Aorta (tissue), 5 donors: ENCODE results near the gene AGBL4. TPM values are rescaled to one million over a fixed set of nuclear protein-coding genes. Genes with fewer than 3 reads are reported as not detected.

Experiments used
- ATAC-seq: fragments of 200-7000 bp; cut with Tn5 transposase; one replicate; pipeline ENCODE4 v1.9.1; 2022; ENCODE audit warnings: moderate library complexity; ENCODE audit not compliant: low FRiP score
- DNase-seq, 2 donors: peaks; one replicate each; pipeline ENCODE4 v3.0.0-alpha.2; 2020
- H3K27ac ChIP-seq, 2 donors: one replicate each; pipeline ENCODE4 v1.5.1; 2013; ENCODE audit warnings: low read length in 2 of 2, mild to moderate bottlenecking in 2 of 2, moderate library complexity in 2 of 2, control low read depth in 1 of 2, inconsistent platforms in 1 of 2, low read depth in 1 of 2
- H3K27me3 ChIP-seq, 2 donors: one replicate each; pipeline ENCODE4 v1.6.1; 2013; ENCODE audit warnings: control low read depth in 1 of 2, low read length in 1 of 2, mild to moderate bottlenecking in 1 of 2, moderate library complexity in 1 of 2; ENCODE audit not compliant: insufficient read depth in 2 of 2, control insufficient read depth in 1 of 2
- H3K36me3 ChIP-seq, 2 donors: one replicate each; pipeline ENCODE4 v1.6.1; 2013; ENCODE audit warnings: control low read depth in 1 of 2, low read length in 1 of 2, mild to moderate bottlenecking in 1 of 2; ENCODE audit not compliant: insufficient read depth in 2 of 2, control insufficient read depth in 1 of 2
- H3K4me1 ChIP-seq, 2 donors: one replicate each; pipeline ENCODE4 v1.6.1; 2013; ENCODE audit warnings: low read length in 2 of 2, control low read depth in 1 of 2, mild to moderate bottlenecking in 1 of 2, moderate library complexity in 1 of 2; ENCODE audit not compliant: insufficient read depth in 2 of 2, control insufficient read depth in 1 of 2
- H3K4me3 ChIP-seq, 2 donors: one replicate each; pipeline ENCODE4 v1.5.1; 2013; ENCODE audit warnings: low read length in 2 of 2, control low read depth in 1 of 2, mild to moderate bottlenecking in 1 of 2
- H3K9me3 ChIP-seq: one replicate; pipeline ENCODE4 v1.6.1; 2013; ENCODE audit warnings: mild to moderate bottlenecking, low read length; ENCODE audit not compliant: control insufficient read depth
- WGBS, 2 donors: extraction: QIAGEN DNeasy Blood & Tissue Kit; methylation state at CpG; one replicate each; pipeline ENCODE4 v1.1.7; 2013; 5-methylcytosine and 5-hydroxymethylcytosine counted together
- intact Hi-C, 2 donors: fragments of 100-400 bp; cut with DNase I; formaldehyde crosslinking; loops; one replicate each; pipeline versions ENCODE4 v1.14.2 to v1.15.0; 2022
- polyA plus RNA-seq, 2 donors: library from polyadenylated mRNA; stranded (reverse); fragments of 200-250 nt; gene quantifications; one replicate each; pipeline ENCODE4 v1.2.3, GENCODE V29; 2013
- total RNA-seq, 2 donors: library from RNA; stranded (reverse); fragmentation: NEBNext Ultra II Directional; extraction: Animal tissue kit (Norgen Biotek cat#: 25700); gene quantifications; one replicate each; pipeline ENCODE4 v1.2.1, GENCODE V29; 2021
- donor health status: healthy with polysubstance abuse.
- donor health status: Bipolar disorder and iron deficiency.
- donor health status: DM: no; HTN: no; CAD: no.
- donor health status: DM: no; HTN: no; CAD: no.
- donor health status: DM: yes; HTN: yes; CAD: no.

The AGBL4 gene
- total and polyA plus RNA-seq, 4 donors: 0.18 TPM; not detected in 3

GRCh38 chr1:48676376-48676775 lies 1347.4 kb downstream of the AGBL4 start:
- Histone ChIP-seq H3K4me1 (peaks cover 1 to 2% of the 10 kb centered on the region in 2 donors), H3K36me3 (no peaks in the 10 kb centered on the region), H3K27me3 (no peaks in the 10 kb centered on the region), H3K9me3 (no peaks in the 10 kb centered on the region), H3K27ac (no peak overlapping the region), H3K4me3 (no peak overlapping the region)
- WGBS, 2 donors: 91 to 92% methylated on average over 7 of the region's 7 CpGs
- intact Hi-C loops: loop anchor here (2.0 to 5.0 kb wide), 3 partner anchors 20 to 141 kb away; no protein-coding TSS in a partner anchor
- ATAC-seq (no peak), DNase-seq (no peak)

- whole genome bisulfite sequencing, 2 donors: 66 to 75% methylated on average over 3 of the region's 3 CpGs
- intact Hi-C loops: loop anchor here in 1 of 2 donors (5.0 kb wide), 1 partner anchor 142 kb away; no protein-coding TSS in a partner anchor
- ATAC-seq (no peak), DNase-seq (no peak)
- H3K9me3 ChIP-seq: no peaks in the 10 kb centered on the region
- no peak overlapping the region for H3K4me3 ChIP-seq
- no peaks in the 10 kb centered on the region for H3K36me3 ChIP-seq
- peaks cover 0 to 2% of the 10 kb centered on the region in 2 donors for H3K4me1 ChIP-seq
- no peaks in the 10 kb centered on the region for H3K27me3 ChIP-seq
- H3K27ac ChIP-seq: no peak overlapping the region
Measured at GRCh38 chr1:48675251-48675650, 1348.5 kb downstream of the AGBL4 start.

GRCh38 chr1:48674641-48675040 lies 1349.1 kb downstream of the AGBL4 start:
- intact Hi-C loops: loop anchor here in 1 of 2 donors (5.0 kb wide), 1 partner anchor 143 kb away; no protein-coding TSS in a partner anchor
- Histone ChIP-seq H3K27ac (no peak overlapping the region), H3K4me1 (no peaks in the 10 kb centered on the region), H3K9me3 (no peaks in the 10 kb centered on the region), H3K4me3 (no peak overlapping the region), H3K36me3 (no peaks in the 10 kb centered on the region), H3K27me3 (no peaks in the 10 kb centered on the region)
- WGBS, 2 donors: 61 to 66% methylated on average over 2 of the region's 2 CpGs
- DNase-seq (no peak), ATAC-seq (no peak)

DNA sequence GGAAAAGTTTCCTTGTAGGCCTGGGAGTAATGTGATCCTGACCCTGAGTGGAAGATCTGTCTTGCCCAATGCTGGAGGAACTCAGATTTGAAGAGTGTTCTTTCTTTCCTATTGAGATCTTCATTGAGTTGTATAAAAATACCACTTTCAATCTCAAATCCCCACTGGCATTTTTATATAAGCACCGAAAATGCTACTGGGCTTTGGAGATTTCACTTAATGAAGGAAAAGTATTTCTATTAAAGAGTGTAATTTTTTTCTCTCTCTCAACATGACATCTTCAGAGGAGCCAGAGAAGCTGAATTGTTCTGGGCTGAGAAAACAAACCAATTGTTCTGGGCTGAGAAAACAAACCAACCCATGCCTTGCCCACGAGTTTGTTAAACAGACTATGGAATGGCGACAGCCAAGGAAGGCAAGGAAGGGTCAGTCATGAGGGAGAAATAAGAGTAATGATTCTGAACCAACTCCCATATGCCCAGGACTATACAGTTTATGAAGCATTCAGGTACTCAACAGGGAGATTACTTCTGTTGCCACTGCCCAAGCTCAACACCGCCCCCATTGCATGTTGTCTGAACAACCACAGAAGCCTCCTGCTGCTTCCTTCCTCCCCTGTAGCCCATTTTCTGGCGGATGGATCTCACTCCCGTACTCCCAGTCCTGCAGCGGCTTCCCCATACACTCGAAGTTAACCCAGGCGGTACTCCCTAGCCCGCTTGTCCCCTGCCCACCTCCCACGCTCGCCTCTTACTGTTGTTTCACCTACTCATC lies 1350.2 kb downstream of the AGBL4 start:
- ATAC-seq: no peak
- Histone ChIP-seq H3K9me3 (no peaks in the 10 kb centered on the region), H3K36me3 (no peaks in the 10 kb centered on the region), H3K4me3 (no peak overlapping the region), H3K27me3 (no peaks in the 10 kb centered on the region), H3K27ac (no peak overlapping the region), H3K4me1 (no peaks in the 10 kb centered on the region)
- intact Hi-C loops: no loop called here
- DNase-seq: no peak
- WGBS, 2 donors: 79 to 84% methylated on average over 12 of the region's 12 CpGs

DNA sequence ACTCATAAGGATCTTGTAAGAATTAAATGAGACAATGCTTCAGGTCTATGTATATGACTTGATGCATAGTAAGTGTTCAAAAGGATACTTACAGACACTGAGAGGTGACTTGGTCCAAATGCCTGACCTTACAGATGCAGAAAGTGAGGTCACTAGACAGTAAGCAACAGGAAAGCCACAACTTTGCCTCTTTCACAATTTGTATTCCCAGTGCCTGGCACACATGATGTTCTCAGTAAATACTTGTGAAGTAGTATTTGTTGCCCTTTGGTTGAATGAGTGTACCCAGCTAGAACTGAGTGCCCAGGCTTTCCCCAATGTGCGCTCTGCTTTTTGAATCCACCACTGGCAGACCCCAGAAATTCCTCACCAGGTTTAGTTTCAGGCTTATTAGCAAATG lies 1352.2 kb downstream of the AGBL4 start:
- Histone ChIP-seq H3K9me3 (no peaks in the 10 kb centered on the region), H3K27me3 (no peaks in the 10 kb centered on the region), H3K36me3 (no peaks in the 10 kb centered on the region), H3K4me3 (no peak overlapping the region), H3K27ac (no peak overlapping the region), H3K4me1 (no peaks in the 10 kb centered on the region)
- no peak for DNase-seq
- WGBS, 2 donors: 100% methylated on average over 1 of the region's 1 CpG
- intact Hi-C loops: no loop called here
- no peak for ATAC-seq

DNA sequence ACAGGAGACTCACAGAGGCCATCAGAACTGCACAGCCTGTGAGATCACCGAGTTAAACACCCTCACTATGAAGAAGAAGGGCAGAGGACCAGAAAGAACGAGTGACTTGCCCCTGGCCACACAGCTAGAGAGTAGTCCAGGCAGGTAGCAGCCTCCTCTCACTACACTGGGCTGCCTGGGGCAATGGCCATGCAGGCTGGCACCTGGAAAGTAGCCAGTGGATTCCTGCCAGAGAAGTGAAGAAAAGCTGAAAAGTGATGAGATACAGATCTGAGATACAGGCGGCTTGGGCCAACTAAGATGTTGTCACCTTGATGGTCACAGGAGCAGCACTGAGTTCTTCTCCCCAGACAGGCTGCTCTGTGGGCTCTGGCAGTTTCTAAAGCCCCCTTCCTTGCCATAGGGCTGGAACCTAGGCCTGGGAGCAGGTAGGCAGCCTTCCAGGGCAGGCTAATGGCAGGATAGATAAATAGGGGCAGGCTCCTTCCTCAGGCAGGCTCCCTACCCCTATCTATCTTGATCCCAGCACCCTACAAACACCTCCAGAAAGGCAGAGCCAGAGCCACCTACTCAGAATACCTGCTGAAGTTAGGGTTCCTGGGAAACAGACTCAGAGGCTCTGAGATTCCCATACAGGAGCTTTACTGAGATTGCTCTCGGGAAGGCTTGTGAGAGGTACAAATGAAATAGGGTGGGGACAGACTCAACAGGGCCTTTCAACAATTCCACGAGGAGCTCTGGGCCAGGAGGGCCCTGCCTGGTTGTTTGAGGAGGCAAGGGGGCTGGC lies 1353.3 kb downstream of the AGBL4 start:
- ATAC-seq (peak; percentile 35), DNase-seq (no peak)
- H3K27me3 ChIP-seq: no peaks in the 10 kb centered on the region
- H3K4me3 ChIP-seq: no peak overlapping the region
- H3K36me3 ChIP-seq: no peaks in the 10 kb centered on the region
- no peaks in the 10 kb centered on the region for H3K9me3 ChIP-seq
- intact Hi-C loops: no loop called here
- WGBS, 2 donors: 56 to 60% methylated on average over 5 of the region's 5 CpGs
- no peaks in the 10 kb centered on the region for H3K4me1 ChIP-seq
- H3K27ac ChIP-seq: no peak overlapping the region

- no peaks in the 10 kb centered on the region for H3K9me3 ChIP-seq
- 63 to 78% methylated on average over 2 of the region's 2 CpGs for WGBS, 2 donors
- H3K36me3 ChIP-seq: no peaks in the 10 kb centered on the region
- intact Hi-C loops: no loop called here
- H3K27ac ChIP-seq: no peak overlapping the region
- no peaks in the 10 kb centered on the region for H3K27me3 ChIP-seq
- ATAC-seq (no peak), DNase-seq (no peak)
- no peaks in the 10 kb centered on the region for H3K4me1 ChIP-seq
- no peak overlapping the region for H3K4me3 ChIP-seq
Measured at GRCh38 chr1:48668339-48668738, 1355.4 kb downstream of the AGBL4 start.

- no peak overlapping the region for H3K4me3 ChIP-seq
- no peaks in the 10 kb centered on the region for H3K36me3 ChIP-seq
- H3K27ac ChIP-seq: no peak overlapping the region
- H3K27me3 ChIP-seq: no peaks in the 10 kb centered on the region
- no peak for ATAC-seq
- DNase-seq: no peak
- no peaks in the 10 kb centered on the region for H3K9me3 ChIP-seq
- no peaks in the 10 kb centered on the region for H3K4me1 ChIP-seq
- intact Hi-C loops: no loop called here
- WGBS, 2 donors: 94 to 95% methylated on average over 1 of the region's 1 CpG
Measured at GRCh38 chr1:48667782-48668181, 1356.0 kb downstream of the AGBL4 start.
